ENCODE results near the gene RAB44.

Gene RAB44

GRCh38 chr6:36716476-36717093 is 19.0 kb downstream of the RAB44 start:
- H3K9ac ChIP-seq (ENCODE audit: low read length): no peak overlapping the region
- no peak overlapping the region for H3K27ac ChIP-seq (ENCODE audit: low read length)
- H3K79me2 ChIP-seq (ENCODE audit: low read length): no peaks in the 10 kb centered on the region
- no peak overlapping the region for H3K4me2 ChIP-seq (ENCODE audit: low read length)
- H3K4me3 ChIP-seq (ENCODE audit: low read length): no peak overlapping the region
- peaks cover 16% of the 10 kb centered on the region for H3K4me1 ChIP-seq (ENCODE audit: low read length)
- H4K20me1 ChIP-seq (ENCODE audit: insufficient read depth, low read length): no peaks in the 10 kb centered on the region
- no peaks in the 10 kb centered on the region for H3K36me3 ChIP-seq (replicated peaks; ENCODE audit: low read depth, low read length)
- no peaks in the 10 kb centered on the region for H3K9me3 ChIP-seq (ENCODE audit: insufficient read depth, low read length)
- TF ChIP-seq CTCF (IDR thresholded peaks at IDR 0.05; ENCODE audit: low read depth, low read length) (no peak), EZH2phosphoT487 (IDR thresholded peaks at IDR 0.05; ENCODE audit: low read depth) (no peak)
- no peaks in the 10 kb centered on the region for H3K27me3 ChIP-seq (ENCODE audit: low read depth, low read length)
- no peak overlapping the region for H2AFZ ChIP-seq (ENCODE audit: low read depth, low read length)

- Histone ChIP-seq H3K27ac (ENCODE audit: low read length) (no peak overlapping the region), H3K4me2 (ENCODE audit: low read length) (no peak overlapping the region)
These were observed 19.7 kb downstream of the RAB44 start for GRCh38 chr6:36717231-36717825.

GRCh38 chr6:36717871-36718540 is 20.4 kb downstream of the RAB44 start:
- no peak overlapping the region for H3K9ac ChIP-seq (ENCODE audit: low read length)
- H2AFZ ChIP-seq (ENCODE audit: low read depth, low read length): no peak overlapping the region
- no peaks in the 10 kb centered on the region for H4K20me1 ChIP-seq (ENCODE audit: insufficient read depth, low read length)
- H3K27ac ChIP-seq (ENCODE audit: low read length): no peak overlapping the region
- no peaks in the 10 kb centered on the region for H3K79me2 ChIP-seq (ENCODE audit: low read length)
- TF ChIP-seq CTCF (IDR thresholded peaks at IDR 0.05; ENCODE audit: low read depth, low read length) (no peak), EZH2phosphoT487 (IDR thresholded peaks at IDR 0.05; ENCODE audit: low read depth) (no peak)
- no peak overlapping the region for H3K4me3 ChIP-seq (ENCODE audit: low read length)
- peaks cover 16% of the 10 kb centered on the region for H3K4me1 ChIP-seq (ENCODE audit: low read length)
- H3K4me2 ChIP-seq (ENCODE audit: low read length): no peak overlapping the region
- no peaks in the 10 kb centered on the region for H3K27me3 ChIP-seq (ENCODE audit: low read depth, low read length)
- no peaks in the 10 kb centered on the region for H3K9me3 ChIP-seq (ENCODE audit: insufficient read depth, low read length)
- no peaks in the 10 kb centered on the region for H3K36me3 ChIP-seq (replicated peaks; ENCODE audit: low read depth, low read length)

More at GRCh38 chr6:36717231-36717825, 19.7 kb downstream of the RAB44 start:
- no peak overlapping the region for H3K9ac ChIP-seq (ENCODE audit: low read length)
- no peaks in the 10 kb centered on the region for H3K9me3 ChIP-seq (ENCODE audit: insufficient read depth, low read length)
- H3K4me3 ChIP-seq (ENCODE audit: low read length): no peak overlapping the region
- no peaks in the 10 kb centered on the region for H3K27me3 ChIP-seq (ENCODE audit: low read depth, low read length)
- H4K20me1 ChIP-seq (ENCODE audit: insufficient read depth, low read length): no peaks in the 10 kb centered on the region
- H2AFZ ChIP-seq (ENCODE audit: low read depth, low read length): no peak overlapping the region
- TF ChIP-seq EZH2phosphoT487 (IDR thresholded peaks at IDR 0.05; ENCODE audit: low read depth) (no peak), CTCF (IDR thresholded peaks at IDR 0.05; ENCODE audit: low read depth, low read length) (no peak)
- no peaks in the 10 kb centered on the region for H3K79me2 ChIP-seq (ENCODE audit: low read length)
- H3K4me1 ChIP-seq (ENCODE audit: low read length): peaks cover 16% of the 10 kb centered on the region
- no peaks in the 10 kb centered on the region for H3K36me3 ChIP-seq (replicated peaks; ENCODE audit: low read depth, low read length)

GRCh38 chr6:36718560-36718959 is 20.9 kb downstream of the RAB44 start:
- no peak overlapping the region for H3K4me3 ChIP-seq (ENCODE audit: low read length)
- no peaks in the 10 kb centered on the region for H3K79me2 ChIP-seq (ENCODE audit: low read length)
- no peak overlapping the region for H3K9ac ChIP-seq (ENCODE audit: low read length)
- H4K20me1 ChIP-seq (ENCODE audit: insufficient read depth, low read length): no peaks in the 10 kb centered on the region
- TF ChIP-seq EZH2phosphoT487 (IDR thresholded peaks at IDR 0.05; ENCODE audit: low read depth) (no peak), CTCF (IDR thresholded peaks at IDR 0.05; ENCODE audit: low read depth, low read length) (no peak)
- H3K4me2 ChIP-seq (ENCODE audit: low read length): no peak overlapping the region
- no peak overlapping the region for H3K27ac ChIP-seq (ENCODE audit: low read length)
- H3K36me3 ChIP-seq (replicated peaks; ENCODE audit: low read depth, low read length): no peaks in the 10 kb centered on the region
- peaks cover 16% of the 10 kb centered on the region for H3K4me1 ChIP-seq (ENCODE audit: low read length)
- no peaks in the 10 kb centered on the region for H3K27me3 ChIP-seq (ENCODE audit: low read depth, low read length)
- no peak overlapping the region for H2AFZ ChIP-seq (ENCODE audit: low read depth, low read length)
- H3K9me3 ChIP-seq (ENCODE audit: insufficient read depth, low read length): no peaks in the 10 kb centered on the region

All from OCI-LY3 (cell line).